ENCODE results near the gene DUSP22.

The DUSP22 gene

GRCh38 chr6:395432-396125, 103.3 kb downstream of the DUSP22 start:
- DNase-seq (ENCODE audit: low read depth), result no peak

DNA sequence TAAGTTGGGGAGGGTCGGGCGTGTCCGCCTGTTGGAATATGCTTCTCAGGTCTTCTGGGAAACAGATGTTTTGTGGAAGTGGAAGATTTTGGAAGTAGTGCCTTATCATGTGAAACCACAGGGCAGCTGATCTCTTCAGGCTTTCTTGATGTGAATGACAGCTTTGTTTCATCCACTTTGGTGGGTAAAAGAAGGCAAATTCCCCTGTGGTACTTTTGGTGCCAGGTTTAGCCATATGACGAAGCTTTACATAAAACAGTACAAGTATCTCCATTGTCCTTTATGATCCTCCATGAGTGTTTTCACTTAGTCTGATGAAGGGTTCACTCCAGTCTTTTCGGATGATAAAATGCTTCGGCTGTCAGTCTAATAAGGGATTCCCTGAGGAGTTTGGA, 103.8 kb downstream of the DUSP22 start:
- no peak for DNase-seq (ENCODE audit: low read depth)

GRCh38 chr6:397056-397455, 104.8 kb downstream of the DUSP22 start:
- DNase-seq (ENCODE audit: low read depth), result no peak

DNA sequence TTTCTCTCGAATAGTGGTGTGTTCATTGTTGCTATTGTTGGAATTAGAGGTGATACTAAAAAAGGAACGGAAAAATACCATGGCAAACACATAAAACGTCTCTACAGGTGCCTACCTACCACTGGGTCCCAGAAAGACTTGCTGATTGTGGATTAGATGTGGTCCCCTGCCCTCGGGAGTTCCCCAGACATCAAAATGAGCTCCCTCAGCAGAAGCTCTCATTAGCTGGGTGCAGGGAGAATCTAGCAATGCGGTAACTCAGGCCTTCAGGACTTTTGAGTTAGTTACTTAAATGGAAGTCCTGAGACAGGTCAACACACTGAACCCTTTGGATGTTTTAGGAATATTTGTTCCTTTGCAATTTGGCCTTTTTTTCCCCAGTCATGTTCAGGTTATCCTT, 105.3 kb downstream of the DUSP22 start:
- DNase-seq (ENCODE audit: low read depth), result no peak

DNA sequence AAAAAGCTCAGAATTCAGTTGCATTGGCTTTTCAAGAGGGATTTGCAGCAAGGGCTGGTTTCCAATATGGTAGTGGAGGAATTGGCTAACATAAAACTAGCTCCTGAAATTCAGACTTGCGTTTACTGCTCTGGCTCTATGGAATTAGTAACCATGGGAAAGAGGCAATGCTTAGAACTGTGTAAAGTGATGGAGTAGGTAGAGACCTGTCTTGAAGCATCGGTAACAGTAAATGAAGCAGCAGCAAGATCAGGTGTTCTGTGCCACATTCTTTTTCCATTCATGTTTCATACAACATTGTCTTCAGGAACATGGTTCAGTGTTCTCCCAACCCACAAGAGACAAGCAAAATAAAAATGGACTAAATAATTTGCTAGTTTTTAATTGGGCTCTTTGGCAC, 105.8 kb downstream of the DUSP22 start:
- no peak for DNase-seq (ENCODE audit: low read depth)

- DNase-seq (ENCODE audit: low read depth), result no peak
Measured at GRCh38 chr6:398558-399078, 106.3 kb downstream of the DUSP22 start.

DNA sequence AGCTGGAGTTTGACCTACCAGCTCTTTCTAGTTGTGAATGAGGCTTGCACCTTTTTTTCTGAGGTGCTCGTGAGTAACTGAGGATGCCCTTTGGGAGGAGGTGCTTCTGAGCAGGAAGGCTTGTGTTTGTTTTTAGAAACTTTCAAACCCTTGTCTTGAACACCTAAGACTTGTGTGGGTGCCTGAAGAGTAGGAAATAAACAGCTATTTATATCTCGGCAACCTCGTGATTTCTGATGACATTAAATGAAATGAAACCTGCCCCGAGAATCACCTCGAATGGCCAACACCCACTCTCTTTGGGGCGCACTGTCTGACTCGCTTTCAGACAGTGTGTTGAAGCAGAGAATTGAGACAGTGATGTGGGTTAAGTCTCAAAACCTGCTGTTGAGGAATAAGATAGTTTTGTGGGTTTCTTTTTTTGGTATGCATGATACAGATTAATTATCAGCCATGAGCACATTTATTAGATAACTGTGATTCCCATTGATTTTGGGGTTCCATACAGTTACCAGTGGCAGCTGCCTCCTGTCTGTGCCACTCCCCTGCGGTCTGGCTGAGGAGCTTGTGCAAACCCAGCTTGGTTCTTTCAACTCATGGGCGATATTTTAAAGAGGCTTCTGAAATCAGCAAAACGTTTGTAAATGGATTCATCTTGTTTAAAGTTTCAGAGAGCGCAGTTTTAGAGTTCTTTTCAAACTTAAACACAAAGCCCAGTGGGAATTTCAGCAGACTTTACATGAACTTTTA, 107.7 kb downstream of the DUSP22 start:
- no peak for DNase-seq (ENCODE audit: low read depth)

- no peak for DNase-seq (ENCODE audit: low read depth)
Measured at GRCh38 chr6:400815-401214, 108.5 kb downstream of the DUSP22 start.

Measured in stimulated activated CD4-positive, alpha-beta T cell treated with anti-CD3 and anti-CD28 coated beads, Interleukin-2, amount 100 ng/mL, for 4 hours (primary cell).